HG02610 (cell line): ENCODE results near the gene ACTN3.
"Not testable (repeated sequence)": the region's sequence is repeated elsewhere in the genome, so short reads cannot be mapped to it uniquely, and the experiment has no call there.

Experiments used
- ATAC-seq: cut with Tn5 transposase; IDR thresholded peaks from one replicate; pipeline ENCODE4 v1.9.1; 2021; ENCODE audit warnings: mild to moderate bottlenecking, moderate library complexity; ENCODE audit not compliant: unreplicated experiment

The ACTN3 gene

GRCh38 chr11:66562907-66563583, 16.3 kb downstream of the ACTN3 start:
- ATAC-seq = no peak

DNA sequence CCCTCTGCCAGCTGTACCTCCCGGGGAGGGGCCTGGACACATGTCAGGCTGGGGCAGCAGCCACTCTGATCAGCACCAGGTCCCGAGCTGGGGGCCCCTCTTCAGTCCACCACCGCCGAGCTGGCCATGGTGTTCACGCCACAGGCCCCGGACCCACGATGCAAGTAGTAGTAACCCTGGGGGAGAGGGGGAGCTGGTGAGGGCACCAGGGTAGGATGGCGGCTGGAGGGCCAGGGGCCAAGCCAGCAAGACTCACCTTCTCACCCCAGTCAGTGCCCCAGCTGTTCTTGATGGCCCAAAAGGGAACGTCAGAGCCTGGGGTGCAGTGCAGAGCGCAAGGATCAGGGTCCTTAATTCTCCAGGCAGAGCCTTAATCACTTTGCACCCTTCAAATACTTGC, 17.1 kb downstream of the ACTN3 start:
- no peak for ATAC-seq

DNA sequence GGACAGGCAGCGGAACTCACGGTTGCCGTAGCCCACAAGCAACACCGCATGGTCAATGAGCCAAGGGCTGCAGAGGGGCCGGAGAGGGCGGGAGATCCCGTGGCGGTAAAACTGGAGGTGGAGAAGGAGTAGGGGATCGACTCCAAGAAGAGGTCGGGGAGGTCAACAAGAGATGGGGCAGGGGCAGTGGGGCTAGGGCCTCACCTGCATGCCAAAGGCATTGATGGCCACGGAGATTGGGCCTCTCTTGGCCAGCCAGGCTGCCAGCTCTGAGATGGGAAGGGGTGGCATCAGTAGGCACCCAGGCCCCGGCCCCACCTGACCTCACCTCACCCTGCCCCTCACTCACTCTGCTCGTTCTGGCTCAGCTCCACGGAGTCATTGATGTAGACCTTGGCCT, 17.8 kb downstream of the ACTN3 start:
- no peak for ATAC-seq

GRCh38 chr11:66564984-66565383, 18.3 kb downstream of the ACTN3 start:
- no peak for ATAC-seq

GRCh38 chr11:66566221-66566620, 19.5 kb downstream of the ACTN3 start:
- no peak for ATAC-seq

GRCh38 chr11:66567787-66568123, 21.1 kb downstream of the ACTN3 start:
- no peak for ATAC-seq

DNA sequence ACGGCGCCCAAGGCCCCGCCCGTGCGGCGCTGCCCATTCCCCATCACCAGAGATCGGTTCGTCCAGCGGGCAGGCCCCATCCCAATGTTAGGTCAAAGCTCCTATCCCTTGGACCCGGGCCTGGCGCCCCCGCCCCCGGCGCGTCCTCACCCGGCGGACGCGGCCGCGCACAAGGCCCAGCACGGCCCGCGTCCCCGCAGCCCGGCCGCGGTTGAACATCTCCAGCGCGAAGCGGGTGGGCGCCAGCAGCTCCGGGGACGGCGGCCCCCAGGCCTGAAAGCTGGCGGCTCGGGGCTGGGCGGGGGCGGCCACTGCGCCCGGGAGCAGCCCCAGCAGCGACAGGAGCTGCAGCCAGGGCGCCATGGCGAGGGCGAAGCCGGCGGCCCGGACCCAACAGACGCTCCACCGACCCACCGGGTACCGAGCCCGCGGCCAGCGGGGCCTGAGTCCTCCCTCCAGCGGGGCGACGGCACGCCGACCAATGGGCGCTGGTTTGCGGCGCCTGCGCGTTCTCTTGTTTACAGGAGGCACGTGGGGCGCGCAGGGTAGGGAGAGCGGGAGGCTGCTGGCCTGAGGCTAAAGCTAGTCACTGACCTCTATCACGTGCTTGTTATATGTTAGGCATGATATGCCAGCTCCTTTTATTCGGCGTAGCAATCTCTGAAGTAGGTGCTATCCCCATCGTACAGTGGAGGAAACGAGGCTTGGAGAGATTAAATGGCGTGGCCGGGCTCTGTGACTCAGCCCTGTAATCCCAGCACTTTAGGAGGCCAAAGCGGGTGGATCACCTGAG, 21.6 kb downstream of the ACTN3 start, which contains the start of gene CTSF:
Gene CTSF (minus strand): TSS at position 483 of the 793 bp plus-strand sequence. CDS start 120 bp downstream, at position 363.
- ATAC-seq = no peak

DNA sequence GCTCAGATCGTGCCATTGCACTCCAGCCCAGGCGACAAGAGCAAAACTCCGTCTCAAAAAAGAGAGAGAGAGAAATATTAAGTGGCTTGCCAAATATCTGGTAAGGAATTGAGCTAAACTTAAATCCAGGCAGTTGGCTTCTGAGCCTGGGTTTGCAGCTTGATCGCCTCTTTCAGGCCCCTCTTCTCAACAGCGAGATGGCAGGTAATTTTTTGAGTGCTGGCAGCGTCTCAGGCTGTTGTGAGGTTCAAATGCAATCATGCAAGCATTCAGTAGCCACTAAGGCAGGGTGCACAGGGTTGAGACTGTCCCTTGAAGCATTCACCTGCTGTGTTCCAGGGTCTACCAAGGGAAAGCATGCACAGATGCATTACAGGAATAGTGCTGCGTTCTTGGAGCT, 22.4 kb downstream of the ACTN3 start:
- ATAC-seq = no peak

DNA sequence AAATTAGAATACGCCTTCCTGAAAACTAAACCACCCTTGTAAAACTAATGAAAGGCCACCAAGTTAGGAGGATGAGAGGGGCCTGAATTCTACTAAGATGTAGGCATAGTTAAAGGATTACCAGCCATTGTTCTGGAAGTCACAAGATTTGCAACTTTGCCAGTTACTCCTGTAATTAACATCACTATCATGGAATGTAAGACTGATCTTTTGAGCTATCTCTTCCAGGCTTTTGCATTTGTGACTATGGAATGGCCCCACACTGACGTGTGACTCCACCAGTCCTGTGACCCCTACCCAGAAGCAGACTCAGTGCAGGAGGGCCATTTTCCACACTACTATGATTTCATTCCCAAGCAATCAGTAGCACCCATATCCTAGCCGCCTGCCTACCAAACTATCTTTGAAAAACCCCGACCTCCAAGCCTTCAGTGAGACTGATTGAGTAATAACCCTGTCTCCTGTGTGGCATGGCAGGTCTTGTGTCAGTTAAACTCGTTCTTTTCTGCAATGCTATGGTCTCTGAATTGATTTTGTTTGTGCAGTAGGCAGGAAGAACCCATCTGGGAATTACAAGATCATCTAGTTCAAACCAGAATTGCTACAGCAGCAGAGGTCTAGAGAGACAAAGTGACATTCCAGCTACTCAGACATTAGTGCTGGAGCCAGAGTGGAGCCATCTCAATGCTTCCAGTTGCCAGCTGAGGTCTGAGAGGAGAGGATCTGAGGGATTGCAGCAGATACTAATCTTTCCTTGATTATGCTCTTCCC, 23.6 kb downstream of the ACTN3 start:
- no peak for ATAC-seq

- ATAC-seq = no peak
Measured at GRCh38 chr11:66570850-66571180, 24.1 kb downstream of the ACTN3 start.

DNA sequence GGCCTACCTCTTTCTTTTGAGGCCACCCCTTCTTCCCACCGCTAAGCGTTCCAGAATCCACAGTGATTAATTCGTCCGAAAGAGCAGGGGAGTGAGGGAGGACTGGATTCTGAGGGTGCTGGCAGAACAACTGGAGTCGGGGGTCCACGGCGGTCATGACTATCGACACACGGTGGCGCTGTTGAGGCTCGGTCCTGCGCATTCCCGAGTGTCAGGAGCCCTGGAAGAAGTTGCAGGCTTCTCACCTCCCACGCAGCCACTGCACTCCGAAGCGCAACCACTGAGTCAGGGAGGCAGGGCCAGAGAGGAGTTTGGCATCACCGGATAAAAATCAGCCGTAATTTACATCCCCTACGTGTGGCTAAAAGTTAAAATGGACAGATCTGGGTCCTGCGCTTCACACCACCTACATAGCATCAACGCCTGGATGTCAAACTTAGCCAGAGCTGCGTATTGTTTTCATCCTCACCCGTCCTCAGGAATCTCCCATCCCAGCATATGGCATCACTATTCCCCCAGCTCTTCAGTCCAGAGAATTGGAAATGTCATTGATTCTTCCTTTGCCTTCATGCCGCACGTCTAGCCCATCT, 32.4 kb downstream of the ACTN3 start:
- ATAC-seq = no peak

DNA sequence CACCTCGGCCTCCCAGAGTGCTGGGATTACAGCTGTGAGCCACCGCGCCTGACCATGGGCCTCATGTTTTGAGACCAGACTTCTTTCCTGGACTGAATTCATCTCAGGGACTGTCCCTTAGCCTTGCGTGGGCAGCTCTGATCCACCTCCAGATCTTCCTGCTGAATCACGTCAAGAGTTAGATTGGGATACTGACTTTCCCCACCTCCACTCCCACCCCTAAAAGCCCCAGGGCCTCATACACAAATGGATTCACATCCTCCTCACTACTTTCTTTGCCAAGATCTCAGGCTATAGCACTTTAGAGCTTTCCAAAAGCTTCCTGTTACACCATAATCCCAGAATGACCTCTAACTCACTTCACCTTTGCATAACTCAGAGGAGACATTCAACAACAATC, 34.1 kb downstream of the ACTN3 start:
- ATAC-seq = no peak

- ATAC-seq = no peak
Measured at GRCh38 chr11:66581261-66581660, 34.6 kb downstream of the ACTN3 start.

DNA sequence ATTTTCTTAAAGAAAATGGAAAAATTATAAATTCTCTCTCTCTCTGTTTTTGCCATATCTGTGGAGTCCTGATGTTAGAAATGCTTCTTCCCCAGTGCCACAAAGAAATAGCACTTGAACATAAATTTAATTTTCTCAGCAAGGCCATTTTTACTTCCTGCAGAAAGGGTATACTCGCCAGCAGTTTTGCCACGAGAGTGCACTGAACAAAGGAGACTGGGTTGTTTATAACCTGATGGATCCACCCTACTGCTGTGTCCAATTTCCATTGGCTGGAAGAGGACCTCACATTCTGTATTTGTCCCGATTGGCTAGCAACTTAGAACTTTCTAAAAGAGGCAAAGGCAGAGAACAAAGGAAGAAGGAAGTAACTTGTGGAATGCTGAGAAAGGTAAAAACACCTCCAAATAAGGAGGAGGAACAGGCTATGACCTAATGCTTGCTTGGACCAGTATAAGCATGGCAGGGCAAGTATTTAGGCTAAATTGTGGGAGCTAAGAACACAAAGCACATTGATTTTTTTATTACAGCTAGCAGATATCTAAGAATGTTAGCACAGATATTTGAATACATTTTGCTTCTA, 36.0 kb downstream of the ACTN3 start:
- not testable (repeated sequence) for ATAC-seq

GRCh38 chr11:66585447-66585846, 38.7 kb downstream of the ACTN3 start:
- not testable (repeated sequence) for ATAC-seq

GRCh38 chr11:66586136-66586535, 39.4 kb downstream of the ACTN3 start:
- no peak for ATAC-seq

DNA sequence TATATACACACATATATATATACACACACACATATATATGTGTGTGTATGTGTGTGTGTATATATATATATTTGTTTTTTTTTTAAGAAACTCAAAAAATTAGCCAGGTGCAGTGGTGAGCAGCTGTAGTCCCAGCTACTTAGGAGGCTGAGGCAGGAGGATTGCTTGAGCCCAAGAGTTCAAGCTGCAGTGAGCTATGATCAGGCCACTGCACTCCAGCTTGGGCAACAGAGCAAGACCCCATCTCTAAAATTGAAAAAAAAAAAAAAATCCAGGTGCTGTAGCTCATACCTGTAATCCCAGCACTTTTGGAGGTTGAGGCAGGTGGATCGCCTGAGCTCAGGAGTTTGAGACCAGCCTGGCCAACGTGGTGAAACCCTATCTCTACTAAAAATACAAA, 42.6 kb downstream of the ACTN3 start:
- ATAC-seq = not testable (repeated sequence)

DNA sequence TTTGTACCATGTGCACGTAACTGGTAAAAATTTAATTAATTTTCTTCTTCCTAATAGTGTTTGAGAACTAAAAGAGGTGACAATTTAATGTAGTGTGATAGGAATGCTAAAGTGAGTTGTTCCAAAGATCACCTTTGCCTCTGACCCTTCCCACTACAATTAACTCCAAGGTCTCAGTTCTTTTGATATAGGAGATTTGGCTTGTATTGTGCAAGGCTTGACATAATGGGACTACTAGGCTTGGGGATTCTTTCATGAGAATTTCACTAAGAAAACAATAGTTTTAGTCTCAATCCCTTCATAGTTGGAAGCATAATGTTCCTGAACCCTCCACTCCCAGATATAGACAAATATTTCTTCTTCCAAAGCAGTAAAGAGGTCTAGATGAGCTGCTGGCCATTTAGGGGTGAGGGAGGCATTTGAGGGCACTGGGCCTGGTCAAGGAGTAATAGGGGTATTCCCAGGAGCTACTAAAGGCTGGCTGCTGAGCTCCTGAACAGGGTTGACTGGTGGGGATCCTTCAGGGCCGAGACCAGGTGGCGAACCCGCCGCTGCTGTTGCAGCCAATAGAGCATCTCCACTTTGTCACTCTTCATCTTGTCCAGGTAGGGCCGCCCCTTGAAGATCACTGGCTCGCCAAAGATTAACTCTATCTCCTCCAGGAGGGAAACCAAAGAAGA, 43.4 kb downstream of the ACTN3 start:
- ATAC-seq = no peak

DNA sequence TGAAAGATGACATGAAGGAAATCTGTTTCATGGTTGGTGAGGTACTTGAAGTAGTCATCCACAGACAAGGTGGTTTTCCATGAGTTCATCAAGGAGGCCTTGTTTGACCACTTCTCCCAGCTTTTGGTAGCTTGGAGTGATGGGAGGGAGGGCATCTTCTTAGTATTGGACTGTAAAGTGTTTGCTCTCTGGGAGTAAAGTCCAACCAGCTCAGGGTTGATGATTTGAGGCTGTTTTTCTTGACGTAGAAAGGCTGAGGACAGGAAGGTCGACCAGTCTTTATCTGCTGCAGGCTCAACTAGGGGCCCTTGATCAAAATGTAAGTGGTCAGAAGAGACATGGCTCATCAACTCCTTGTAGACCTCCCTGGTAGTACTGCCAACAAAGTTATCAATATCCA, 44.5 kb downstream of the ACTN3 start:
- no peak for ATAC-seq

- ATAC-seq = peak; percentile 89
Measured at GRCh38 chr11:66592457-66593302, 46.0 kb downstream of the ACTN3 start, which contains the start of the genes CCDC87 and CCS. Gene CCDC87 (minus strand): TSS chr11:66593063. CDS start chr11:66593015, 48 bp downstream. Gene CCS (plus strand): TSS chr11:66593185. CDS start chr11:66593262, 77 bp downstream.
